ENCODE data around the gene TEX261. TPM values are rescaled to one million over a fixed set of nuclear protein-coding genes. Genes with fewer than 3 reads are reported as not detected.

TEX261 gene
- total RNA-seq, 4 donors from 2014 or later = 34.0 to 54.2 (median 38.7) TPM

DNA sequence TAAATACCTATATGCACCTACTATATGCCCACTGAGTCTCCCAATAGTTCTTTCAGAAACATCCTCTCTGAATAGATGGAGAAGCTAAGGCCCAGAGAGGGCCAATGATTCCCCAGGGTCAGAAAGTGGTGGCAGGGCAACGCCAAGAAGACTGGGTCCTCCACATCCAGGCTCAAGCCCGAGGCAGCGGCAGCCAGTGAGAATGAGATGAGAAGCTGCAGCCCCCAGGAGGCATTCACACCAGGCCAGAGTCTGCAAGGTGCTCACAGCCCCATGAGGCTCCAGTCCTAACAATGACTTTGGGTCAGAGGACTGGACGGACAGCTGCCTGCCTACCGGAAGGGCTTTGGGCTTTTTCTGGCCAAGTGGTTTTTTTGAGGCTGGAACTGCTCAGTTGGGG, 3.5 kb downstream of the TEX261 start:
- intact Hi-C loops (cut with DNase I; ENCODE audit: low total_unique reads) (no loop called here), in situ Hi-C loops (cut with MboI; ENCODE audit: low sequenced_read_pairs in 4 of 4) (no loop called here)
- no peak for DNase-seq
- TF ChIP-seq POLR2A (IDR thresholded peaks at IDR 0.05) = no peak
- TF ChIP-seq, protein P1, sequence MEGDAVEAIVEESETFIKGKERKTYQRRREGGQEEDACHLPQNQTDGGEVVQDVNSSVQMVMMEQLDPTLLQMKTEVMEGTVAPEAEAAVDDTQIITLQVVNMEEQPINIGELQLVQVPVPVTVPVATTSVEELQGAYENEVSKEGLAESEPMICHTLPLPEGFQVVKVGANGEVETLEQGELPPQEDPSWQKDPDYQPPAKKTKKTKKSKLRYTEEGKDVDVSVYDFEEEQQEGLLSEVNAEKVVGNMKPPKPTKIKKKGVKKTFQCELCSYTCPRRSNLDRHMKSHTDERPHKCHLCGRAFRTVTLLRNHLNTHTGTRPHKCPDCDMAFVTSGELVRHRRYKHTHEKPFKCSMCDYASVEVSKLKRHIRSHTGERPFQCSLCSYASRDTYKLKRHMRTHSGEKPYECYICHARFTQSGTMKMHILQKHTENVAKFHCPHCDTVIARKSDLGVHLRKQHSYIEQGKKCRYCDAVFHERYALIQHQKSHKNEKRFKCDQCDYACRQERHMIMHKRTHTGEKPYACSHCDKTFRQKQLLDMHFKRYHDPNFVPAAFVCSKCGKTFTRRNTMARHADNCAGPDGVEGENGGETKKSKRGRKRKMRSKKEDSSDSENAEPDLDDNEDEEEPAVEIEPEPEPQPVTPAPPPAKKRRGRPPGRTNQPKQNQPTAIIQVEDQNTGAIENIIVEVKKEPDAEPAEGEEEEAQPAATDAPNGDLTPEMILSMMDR (IDR thresholded peaks at IDR 0.05 in 4 of 5, conservative IDR thresholded peaks at IDR 0.05 in 1 of 5) = no peak
- no peaks in the 10 kb centered on the region for H3K27me3 ChIP-seq
- no peak overlapping the region for H3K4me3 ChIP-seq
- H3K36me3 ChIP-seq = peaks cover 0 to 57% of the 10 kb centered on the region in 2 donors
- peaks cover 14 to 16% of the 10 kb centered on the region in 2 donors for H3K4me1 ChIP-seq
- H3K27ac ChIP-seq = no peak overlapping the region
- no peak for ATAC-seq
- H3K9me3 ChIP-seq = no peaks in the 10 kb centered on the region

DNA sequence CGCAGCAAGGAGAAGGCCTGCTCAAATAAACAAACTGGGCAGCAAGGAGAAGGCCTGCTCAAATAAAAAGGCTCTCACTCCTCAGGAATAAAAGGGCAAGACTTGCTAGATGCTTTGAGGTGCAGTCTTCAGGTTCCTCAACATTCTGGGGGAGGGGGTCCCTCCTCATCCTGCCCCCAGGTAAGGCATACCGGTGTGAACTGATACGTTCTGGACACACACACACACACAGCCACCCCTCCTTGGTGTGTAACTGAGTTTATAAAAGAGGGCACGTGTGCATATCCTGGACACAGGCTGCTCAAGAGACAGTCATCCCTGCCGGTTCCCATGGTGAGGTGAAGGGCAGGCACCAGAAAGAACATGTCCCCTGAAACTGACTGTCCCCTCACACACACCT, 4.5 kb downstream of the TEX261 start:
- DNase-seq (no peak), ATAC-seq (no peak)
- in situ Hi-C loops (cut with MboI; ENCODE audit: low sequenced_read_pairs in 4 of 4) (no loop called here), intact Hi-C loops (cut with DNase I; ENCODE audit: low total_unique reads) (no loop called here)
- H3K4me1 ChIP-seq = peaks cover 12 to 14% of the 10 kb centered on the region in 2 donors
- H3K9me3 ChIP-seq = no peaks in the 10 kb centered on the region
- peaks cover 0 to 61% of the 10 kb centered on the region in 2 donors for H3K36me3 ChIP-seq
- TF ChIP-seq, protein P1 (IDR thresholded peaks at IDR 0.05 in 4 of 5, conservative IDR thresholded peaks at IDR 0.05 in 1 of 5) = no peak
- no peak for TF ChIP-seq POLR2A (IDR thresholded peaks at IDR 0.05)
- H3K27ac ChIP-seq = no peak overlapping the region
- H3K4me3 ChIP-seq = no peak overlapping the region
- H3K27me3 ChIP-seq = no peaks in the 10 kb centered on the region

DNA sequence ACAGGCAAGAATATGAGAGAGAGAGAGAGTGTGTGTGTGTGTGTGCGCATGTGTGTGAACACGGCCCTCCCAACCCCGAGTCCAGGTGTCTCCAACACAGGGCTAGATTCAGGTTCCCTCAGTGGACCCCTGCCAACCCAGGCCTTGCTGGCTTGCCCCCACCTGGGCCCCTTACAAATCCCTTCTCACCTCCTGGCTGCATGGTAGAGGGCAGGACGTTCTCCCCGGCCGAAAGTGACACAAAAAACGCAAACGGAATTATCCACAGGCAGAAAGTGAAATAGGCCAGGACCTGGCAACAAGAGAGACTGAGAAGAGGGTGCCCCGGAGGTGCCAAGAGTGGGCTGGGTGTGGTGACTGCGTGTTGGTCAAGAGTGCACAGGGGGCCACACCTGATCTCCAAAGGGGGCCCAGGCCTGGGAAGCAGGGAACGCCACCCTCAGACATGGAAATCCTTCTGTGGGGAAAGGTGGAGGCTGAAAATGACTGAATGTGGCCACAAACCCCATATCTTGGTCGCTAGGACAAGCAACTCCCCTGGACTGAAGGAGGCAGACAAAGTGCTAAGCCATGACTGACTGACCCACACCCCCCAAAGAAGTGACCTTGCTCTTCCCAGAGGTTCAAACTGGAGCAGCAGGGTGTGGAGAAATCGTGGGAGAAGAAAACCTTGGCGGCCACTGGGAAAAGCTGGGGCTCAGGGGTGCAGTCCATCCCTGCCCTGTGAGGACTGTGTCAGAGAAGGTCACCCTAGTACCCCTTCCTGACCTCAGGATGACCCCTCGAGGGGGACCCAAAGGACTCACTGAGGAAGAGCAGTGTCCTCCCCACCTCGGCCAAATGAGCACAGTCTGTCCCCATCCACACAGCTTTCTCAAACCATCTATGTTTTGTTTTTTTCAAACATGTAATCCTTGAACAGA, 5.7 kb downstream of the TEX261 start:
- H3K9me3 ChIP-seq = no peaks in the 10 kb centered on the region
- H3K27ac ChIP-seq = no peak overlapping the region
- DNase-seq (no peak), ATAC-seq (no peak)
- peaks cover 0 to 61% of the 10 kb centered on the region in 2 donors for H3K36me3 ChIP-seq
- TF ChIP-seq, protein P1 (IDR thresholded peaks at IDR 0.05 in 4 of 5, conservative IDR thresholded peaks at IDR 0.05 in 1 of 5) = no peak
- TF ChIP-seq POLR2A (IDR thresholded peaks at IDR 0.05) = no peak
- peaks cover 10 to 14% of the 10 kb centered on the region in 2 donors for H3K4me1 ChIP-seq
- intact Hi-C loops (cut with DNase I; ENCODE audit: low total_unique reads) = no loop called here
- H3K4me3 ChIP-seq = no peak overlapping the region
- H3K27me3 ChIP-seq = no peaks in the 10 kb centered on the region
- in situ Hi-C loops (cut with MboI; ENCODE audit: low sequenced_read_pairs in 4 of 4) = no loop called here

DNA sequence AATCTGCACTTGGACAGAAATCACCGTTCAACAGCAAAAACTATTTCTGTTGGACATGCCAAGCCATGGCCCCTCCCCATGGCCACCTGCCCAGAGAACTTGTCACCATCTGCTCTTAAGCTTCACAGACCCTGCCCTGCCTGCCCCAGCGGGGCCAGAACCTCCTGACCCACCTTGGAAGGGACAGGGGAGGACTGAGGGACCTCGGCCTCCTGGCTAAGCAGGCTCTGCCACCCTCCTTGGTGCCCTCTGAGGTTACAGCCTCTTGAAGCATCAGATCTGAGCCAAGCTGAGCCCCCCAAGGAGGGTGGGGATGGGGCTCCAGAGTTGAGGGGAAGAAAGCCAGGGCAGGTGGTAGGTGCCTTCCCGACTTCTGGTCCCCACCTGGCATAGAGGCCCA, 6.5 kb downstream of the TEX261 start:
- H3K4me3 ChIP-seq = no peak overlapping the region
- in situ Hi-C loops (cut with MboI; ENCODE audit: low sequenced_read_pairs in 4 of 4) (no loop called here), intact Hi-C loops (cut with DNase I; ENCODE audit: low total_unique reads) (no loop called here)
- TF ChIP-seq, protein P1 (IDR thresholded peaks at IDR 0.05 in 4 of 5, conservative IDR thresholded peaks at IDR 0.05 in 1 of 5) = no peak
- peaks cover 0 to 61% of the 10 kb centered on the region in 2 donors for H3K36me3 ChIP-seq
- no peaks in the 10 kb centered on the region for H3K27me3 ChIP-seq
- H3K9me3 ChIP-seq = no peaks in the 10 kb centered on the region
- ATAC-seq (no peak), DNase-seq (no peak)
- peaks cover 1 to 5% of the 10 kb centered on the region in 2 donors for H3K4me1 ChIP-seq
- H3K27ac ChIP-seq = no peak overlapping the region
